ENCODE data around the gene CDKAL1. TPM values are rescaled to one million over a fixed set of nuclear protein-coding genes. Genes with fewer than 3 reads are reported as not detected.

CDKAL1 gene
- total RNA-seq, 1 experiment from 2014 or later: 20.6 TPM

GRCh38 chr6:20673458-20673857 is 139.2 kb downstream of the CDKAL1 start:
- H3K4me3 Mint-ChIP-seq: no peak overlapping the region
- no peak overlapping the region for H3K27ac Mint-ChIP-seq
- TF ChIP-seq ZNF138 (CRISPR knock-in tag; conservative IDR thresholded peaks at IDR 0.05) (no peak), CTCF (IDR thresholded peaks at IDR 0.05) (no peak), ZNF121 (CRISPR knock-in tag; IDR thresholded peaks at IDR 0.05) (no peak), SP1 (CRISPR knock-in tag; conservative IDR thresholded peaks at IDR 0.05) (no peak), E2F5 (CRISPR knock-in tag; IDR thresholded peaks at IDR 0.05) (no peak), ZNF263 (CRISPR knock-in tag; IDR thresholded peaks at IDR 0.05; ENCODE audit: low read depth) (no peak), AR (CRISPR knock-in tag; IDR thresholded peaks at IDR 0.05) (no peak), ELF4 (CRISPR knock-in tag; IDR thresholded peaks at IDR 0.05; ENCODE audit: low read depth) (no peak), ZBTB21 (CRISPR knock-in tag; IDR thresholded peaks at IDR 0.05; ENCODE audit: borderline replicate concordance) (no peak), USF2 (CRISPR knock-in tag; IDR thresholded peaks at IDR 0.05) (no peak)
- DNase-seq (ENCODE audit: low spot score) (no peak), ATAC-seq (no peak)
- no peaks in the 10 kb centered on the region for H3K36me3 Mint-ChIP-seq
- ChIA-PET POLR2A (no interaction called here), CTCF (no interaction called here)
- peaks cover 6% of the 10 kb centered on the region; the same call in 1 of the 2 replicates for H3K9me3 Mint-ChIP-seq
- no peaks in the 10 kb centered on the region for H3K27me3 Mint-ChIP-seq (ENCODE audit: low read depth)
- peaks cover 8% of the 10 kb centered on the region for H3K4me1 Mint-ChIP-seq

- TF ChIP-seq ZNF138 (CRISPR knock-in tag; conservative IDR thresholded peaks at IDR 0.05): no peak
- no peak for TF ChIP-seq ZNF317 (CRISPR knock-in tag; IDR thresholded peaks at IDR 0.05; ENCODE audit: borderline replicate concordance, low read depth)
- TF ChIP-seq JAZF1 (CRISPR knock-in tag; IDR thresholded peaks at IDR 0.05): no peak
- TF ChIP-seq ATF2 (CRISPR knock-in tag; IDR thresholded peaks at IDR 0.05; ENCODE audit: borderline replicate concordance, low read depth): no peak
- no peak for TF ChIP-seq ELF4 (CRISPR knock-in tag; IDR thresholded peaks at IDR 0.05; ENCODE audit: low read depth)
- no peak for TF ChIP-seq ZNF423 (CRISPR knock-in tag; IDR thresholded peaks at IDR 0.05)
- TF ChIP-seq NFYB (CRISPR knock-in tag; conservative IDR thresholded peaks at IDR 0.05; ENCODE audit: low read depth): no peak
- no peak for TF ChIP-seq NR1H2 (CRISPR knock-in tag; IDR thresholded peaks at IDR 0.05)
- TF ChIP-seq ZMAT4 (CRISPR knock-in tag; IDR thresholded peaks at IDR 0.05): no peak
- no peak for TF ChIP-seq IRF1 (CRISPR knock-in tag; IDR thresholded peaks at IDR 0.05)
- TF ChIP-seq ERG (CRISPR knock-in tag; IDR thresholded peaks at IDR 0.05): no peak
- peaks cover 12% of the 10 kb centered on the region for H3K9me3 Mint-ChIP-seq
- no peak for DNase-seq (ENCODE audit: low spot score)
- H3K27ac Mint-ChIP-seq: no peak overlapping the region
- peaks cover 7% of the 10 kb centered on the region for H3K4me1 Mint-ChIP-seq
- H3K27me3 Mint-ChIP-seq (ENCODE audit: low read depth): no peaks in the 10 kb centered on the region
- no peak for ATAC-seq
- CTCF ChIA-PET: no interaction called here
- H3K36me3 Mint-ChIP-seq: no peaks in the 10 kb centered on the region
- POLR2A ChIA-PET: no interaction called here
- H3K4me3 Mint-ChIP-seq: no peak overlapping the region
These were observed 140.4 kb downstream of the CDKAL1 start for GRCh38 chr6:20674664-20675063.
